HCT116 (cell line): ENCODE data around the gene ZSCAN2. TPM values are rescaled to one million over a fixed set of nuclear protein-coding genes. Genes with fewer than 3 reads are reported as not detected.
"Not testable (repeated sequence)": the region's sequence is repeated elsewhere in the genome, so short reads cannot be mapped to it uniquely, and the experiment has no call there.

Experiments
- ATAC-seq: fragments of 200-7000 bp; cut with Tn5 transposase; 2 replicates; pipeline ENCODE4 v1.9.1; 2020; ENCODE audit warnings: mild to moderate bottlenecking, moderate library complexity
- BruUV-seq: library from RNA; stranded (reverse); fragments of 400-500 nt; replicated peaks from 2 replicates; lab custom pipeline; 2021; lab: Mats Ljungman, UMichigan
- CTCF ChIA-PET: fragments of 300-600 bp; sonication (Branson Sonifier 250); formaldehyde crosslinking; loops from one replicate; lab custom pipeline; 2021; ENCODE audit warnings: antibody characterized with exemption; lab: Charles Lee
- POLR2A ChIA-PET: fragments of 300-600, 350-600 bp; sonication (Branson Sonifier 250); formaldehyde crosslinking; loops from one replicate; lab custom pipeline; 2021; ENCODE audit warnings: antibody characterized with exemption; lab: Charles Lee
- RAD21 ChIA-PET, 2 experiments: fragments of 300-600 bp; sonication (Branson Sonifier 250); formaldehyde crosslinking; loops; one replicate each; lab custom pipeline; 2023; ENCODE audit warnings: low total read pairs in 2 of 2; ENCODE audit not compliant: uncharacterized antibody in 2 of 2, unreplicated experiment in 2 of 2, low non-redundant PET in 1 of 2; lab: Charles Lee
- DNase-seq: peaks from one replicate; pipeline ENCODE4 v3.0.0-alpha.2; 2010; ENCODE audit warnings: low read depth, low spot score
- H2AFZ ChIP-seq: fragments of 200-600 bp; shearing (Covaris generic), sonication (generic); 2 replicates; pipeline ENCODE4 v1.6.1; 2017; ENCODE audit warnings: low read depth, mixed run types, mixed read lengths, antibody characterized with exemption, low read length; ENCODE audit not compliant: poor library complexity, severe bottlenecking
- H3K27ac ChIP-seq: 2 replicates; pipeline ENCODE4 v1.5.1; 2012; ENCODE audit warnings: low read depth, low read length
- H3K27me3 ChIP-seq: fragments of 200-600 bp; sonication (generic); 2 replicates; pipeline ENCODE4 v1.6.1; 2016; ENCODE audit warnings: mixed run types, low read length, mixed read lengths; ENCODE audit not compliant: insufficient read depth
- H3K36me3 ChIP-seq, 2 experiments: fragments of 200-500 bp in 1 of 2; fragments of 200-600 bp in 1 of 2; sonication (Bioruptor generic) in 1 of 2; sonication (generic) in 1 of 2; 2 replicates each; pipeline versions ENCODE4 v1.5.1 to v1.6.1; 2014 to 2016; ENCODE audit warnings: low read length in 2 of 2, inconsistent platforms in 1 of 2, mixed read lengths in 1 of 2, mixed run types in 1 of 2; ENCODE audit not compliant: insufficient read depth in 2 of 2, control insufficient read depth in 1 of 2
- H3K4me1 ChIP-seq, 2 experiments: fragments of 200-600 bp in 1 of 2; sonication (generic) in 1 of 2; 2 replicates each; pipeline versions ENCODE4 v1.5.1 to v1.6.1; 2012 to 2017; ENCODE audit warnings: low read length in 2 of 2, inconsistent platforms in 1 of 2, mild to moderate bottlenecking in 1 of 2, mixed read lengths in 1 of 2, mixed run types in 1 of 2, moderate library complexity in 1 of 2; ENCODE audit not compliant: insufficient read depth in 2 of 2, control insufficient read depth in 1 of 2
- H3K4me2 ChIP-seq: fragments of 200-600 bp; sonication (generic); 2 replicates; pipeline ENCODE4 v1.6.1; 2017; ENCODE audit warnings: mixed run types, low read length, mixed read lengths
- H3K4me3 ChIP-seq, 2 experiments: fragments of 200-600 bp in 1 of 2; sonication (generic) in 1 of 2; replicated peaks in 1 of 2; 2 replicates each; pipeline ENCODE4 v1.5.1; 2011 to 2016; ENCODE audit warnings: low read length in 2 of 2, control low read depth in 1 of 2, low read depth in 1 of 2, mild to moderate bottlenecking in 1 of 2, mixed read lengths in 1 of 2, mixed run types in 1 of 2
- H3K79me2 ChIP-seq: fragments of 200-600 bp; sonication (generic); 2 replicates; pipeline ENCODE4 v1.6.1; 2017; ENCODE audit warnings: mild to moderate bottlenecking, mixed run types, low read length, moderate library complexity, mixed read lengths; ENCODE audit not compliant: insufficient read depth
- H3K9ac ChIP-seq: fragments of 200-600 bp; sonication (generic); 2 replicates; pipeline ENCODE4 v1.6.1; 2016; ENCODE audit warnings: low read length, mixed read lengths
- H3K9me2 ChIP-seq: fragments of 200-600 bp; sonication (generic), shearing (Covaris generic); 2 replicates; pipeline ENCODE4 v1.6.1; 2017; ENCODE audit warnings: mixed run types, mild to moderate bottlenecking, moderate library complexity; ENCODE audit not compliant: insufficient read depth
- H3K9me3 ChIP-seq, 2 experiments: fragments of 200-500 bp in 1 of 2; fragments of 200-600 bp in 1 of 2; sonication (Bioruptor generic) in 1 of 2; sonication (generic) in 1 of 2; 2 replicates each; pipeline ENCODE4 v1.6.1; 2014 to 2017; ENCODE audit warnings: low read length in 2 of 2, mixed read lengths in 2 of 2, inconsistent platforms in 1 of 2, low read depth in 1 of 2, mild to moderate bottlenecking in 1 of 2, mixed run types in 1 of 2, moderate library complexity in 1 of 2; ENCODE audit not compliant: control insufficient read depth in 1 of 2, insufficient read depth in 1 of 2
- H4K20me1 ChIP-seq: fragments of 200-600 bp; sonication (generic), shearing (Covaris generic); 2 replicates; pipeline ENCODE4 v1.6.1; 2017; ENCODE audit warnings: mixed run types, mild to moderate bottlenecking, moderate library complexity; ENCODE audit not compliant: insufficient read depth
- EZH2phosphoT487 ChIP-seq: fragments of 200-600 bp; IDR thresholded peaks from 2 replicates; pipeline ENCODE4 v1.6.1; 2018; ENCODE audit warnings: antibody characterized with exemption, borderline replicate concordance
- POLR2AphosphoS5 ChIP-seq: IDR thresholded peaks from 2 replicates; pipeline ENCODE4 v1.6.1; 2011; ENCODE audit warnings: mild to moderate bottlenecking, low read depth, low read length, moderate library complexity
- SIN3A ChIP-seq: IDR thresholded peaks from 2 replicates; pipeline ENCODE4 v1.6.1; 2012; ENCODE audit warnings: low read depth
- intact Hi-C: fragments of 100-400 bp; cut with micrococcal nuclease; formaldehyde crosslinking; loops from 2 replicates; pipeline ENCODE4 v1.10.0; 2022
- total RNA-seq: library from RNA; stranded (reverse); gene quantifications from one replicate; pipeline ENCODE4 v1.2.1, GENCODE V29; 2021; ENCODE audit not compliant: unreplicated experiment

ZSCAN2 gene
- total RNA-seq, 1 experiment from 2014 or later, result 15.5 TPM

- H3K36me3 ChIP-seq, result no peaks in the 10 kb centered on the region
- H3K9me2 ChIP-seq, result no peaks in the 10 kb centered on the region
- H3K4me1 ChIP-seq, result peaks cover 15 to 24% of the 10 kb centered on the region in 2 experiments
- H3K4me3 ChIP-seq, result no peak overlapping the region
- no peak for DNase-seq
- no peaks in the 10 kb centered on the region for H4K20me1 ChIP-seq
- no peak for ATAC-seq
- CTCF ChIA-PET, result interaction anchor here (0.7 to 3.2 kb wide), 2 partner anchors 12 to 568 kb away, joined by 3 to 13 read pairs; no protein-coding TSS in a partner anchor
- RAD21 ChIA-PET, result no interaction called here
- no peaks in the 10 kb centered on the region for H3K9me3 ChIP-seq
- no peaks in the 10 kb centered on the region for H3K27me3 ChIP-seq
- no peaks in the 10 kb centered on the region for H3K79me2 ChIP-seq
- POLR2A ChIA-PET, result no interaction called here
- no peak overlapping the region for H3K9ac ChIP-seq
- TF ChIP-seq POLR2AphosphoS5 (no peak), SIN3A (no peak), EZH2phosphoT487 (no peak)
- H2AFZ ChIP-seq, result no peak overlapping the region
- no TSS peak for BruUV-seq
- intact Hi-C loops, result loop anchor here (10.0 kb wide), 1 partner anchor 431 kb away; no protein-coding TSS in a partner anchor
- no peak overlapping the region for H3K27ac ChIP-seq
- H3K4me2 ChIP-seq, result no peak overlapping the region
Observed at GRCh38 chr15:84575493-84575892, 25.3 kb upstream of the ZSCAN2 start.

GRCh38 chr15:84577891-84578290 lies 22.9 kb upstream of the ZSCAN2 start:
- CTCF ChIA-PET, result interaction anchor here (3.2 kb wide), 1 partner anchor 10 kb away, joined by 13 read pairs; no protein-coding TSS in a partner anchor
- H3K36me3 ChIP-seq, H3K4me2 ChIP-seq, H3K4me3 ChIP-seq, H3K27me3 ChIP-seq, H3K9me3 ChIP-seq, H3K9ac ChIP-seq, H3K79me2 ChIP-seq, H3K27ac ChIP-seq, DNase-seq, H4K20me1 ChIP-seq, ATAC-seq, RAD21 ChIA-PET, BruUV-seq, POLR2A ChIA-PET, H3K9me2 ChIP-seq, H2AFZ ChIP-seq: not testable (repeated sequence)
- peaks cover 15 to 22% of the 10 kb centered on the region in 2 experiments for H3K4me1 ChIP-seq
- intact Hi-C loops, result loop anchor here (10.0 kb wide), 1 partner anchor 433 kb away; no protein-coding TSS in a partner anchor
